HL-60 (cell line): Measurements from ENCODE around the gene KCNK5.

Experiments
- DNase-seq, 2 experiments: peaks; one replicate each; pipeline ENCODE4 v3.0.0-alpha.2; 2010 to 2020; ENCODE audit warnings: low read depth in 1 of 2, low spot score in 1 of 2
- H3K27ac ChIP-seq: fragments of 250-450 bp; sonication (Bioruptor Pico); replicated peaks from 2 replicates; pipeline ENCODE4 v1.5.1; 2020; ENCODE audit warnings: mild to moderate bottlenecking, moderate library complexity
- H3K27me3 ChIP-seq: fragments of 250-450 bp; sonication (Bioruptor Pico); 2 replicates; pipeline ENCODE4 v1.5.1; 2021; ENCODE audit warnings: mild to moderate bottlenecking, moderate library complexity; ENCODE audit not compliant: insufficient read depth, poor library complexity, severe bottlenecking
- H3K4me3 ChIP-seq: replicated peaks from 2 replicates; pipeline ENCODE4 v1.5.1; 2011; ENCODE audit warnings: mild to moderate bottlenecking, control low read depth, low read length; ENCODE audit not compliant: insufficient read depth
- CTCF ChIP-seq: IDR thresholded peaks from one replicate; pipeline ENCODE4 v1.5.1; 2011; ENCODE audit warnings: low read length, control low read depth, inconsistent platforms; ENCODE audit not compliant: insufficient read depth
- GABPA ChIP-seq: IDR thresholded peaks from 2 replicates; pipeline ENCODE4 v1.6.1; 2012; ENCODE audit warnings: low read depth
- POLR2AphosphoS5 ChIP-seq: IDR thresholded peaks from 2 replicates; pipeline ENCODE4 v1.6.1; 2012; ENCODE audit warnings: low read depth
- REST ChIP-seq: IDR thresholded peaks from 2 replicates; pipeline ENCODE4 v1.6.1; 2012; ENCODE audit warnings: low read depth; ENCODE audit not compliant: insufficient replicate concordance
- SPI1 ChIP-seq: IDR thresholded peaks from 2 replicates; pipeline ENCODE4 v1.6.1; 2012; ENCODE audit warnings: low read depth, mild to moderate bottlenecking, borderline replicate concordance

KCNK5 gene

GRCh38 chr6:39206250-39206721 is 23.0 kb downstream of the KCNK5 start:
- no peak overlapping the region for H3K27ac ChIP-seq
- DNase-seq: no peak
- H3K27me3 ChIP-seq: no peaks in the 10 kb centered on the region
- no peak overlapping the region for H3K4me3 ChIP-seq
- TF ChIP-seq REST (no peak), GABPA (no peak), CTCF (no peak), POLR2AphosphoS5 (no peak), SPI1 (no peak)

- TF ChIP-seq CTCF (no peak), REST (no peak), SPI1 (no peak), GABPA (no peak), POLR2AphosphoS5 (no peak)
- Histone ChIP-seq H3K27ac (no peak overlapping the region), H3K4me3 (no peak overlapping the region), H3K27me3 (no peaks in the 10 kb centered on the region)
- no peak for DNase-seq
Observed at GRCh38 chr6:39204646-39205244, 24.5 kb downstream of the KCNK5 start.

GRCh38 chr6:39204160-39204495 is 25.1 kb downstream of the KCNK5 start:
- TF ChIP-seq SPI1: no peak
- no peak for TF ChIP-seq CTCF
- no peak for TF ChIP-seq REST
- TF ChIP-seq POLR2AphosphoS5: no peak
- no peak for TF ChIP-seq GABPA
- H3K27me3 ChIP-seq: no peaks in the 10 kb centered on the region

More at GRCh38 chr6:39204160-39204495, 25.1 kb downstream of the KCNK5 start:
- Histone ChIP-seq H3K27ac (no peak overlapping the region), H3K4me3 (no peak overlapping the region)
- DNase-seq: no peak
